ENCODE measurements around the gene NOP56. TPM values are rescaled to one million over a fixed set of nuclear protein-coding genes. Genes with fewer than 3 reads are reported as not detected.

Gene NOP56
- total and polyA plus RNA-seq, 2 donors (not counting 1 experiment from before 2014, with no cell fraction given): 212 to 247 TPM

- Mint-ChIP-seq H3K27ac (no peak overlapping the region), H3K27me3 (peaks cover 35% of the 10 kb centered on the region), H3K4me1 (no peaks in the 10 kb centered on the region), H3K9me3 (ENCODE audit: insufficient read depth) (no peaks in the 10 kb centered on the region), H3K4me3 (no peak overlapping the region)
- ChIA-PET CTCF (no interaction called here), POLR2A (no interaction called here)
- intact Hi-C loops (cut with micrococcal nuclease): no loop called here
- ATAC-seq (ENCODE audit: low read depth) (no peak), DNase-seq (no peak)
- no peaks in the 10 kb centered on the region for H3K79me2 ChIP-seq (ENCODE audit: control insufficient read depth, insufficient read depth, low read length)
- H4K20me1 ChIP-seq (ENCODE audit: control insufficient read depth, insufficient read depth, low read length, poor library complexity, severe bottlenecking): no peaks in the 10 kb centered on the region
- no peak overlapping the region for H3K4me3 ChIP-seq (ENCODE audit: control extremely low read depth in 1 of 5, extremely low read depth in 1 of 5, insufficient read depth in 1 of 5, low read depth in 2 of 5, low read length in 4 of 5)
- TF ChIP-seq EZH2 (IDR thresholded peaks at IDR 0.05; ENCODE audit: borderline replicate concordance, insufficient read depth, low read depth, low read length, poor library complexity, severe bottlenecking) (no peak), CTCF (IDR thresholded peaks at IDR 0.05) (no peak)
- no peaks in the 10 kb centered on the region for H3K36me3 ChIP-seq (replicated peaks in 1 of 2; ENCODE audit: control extremely low read depth in 1 of 2, control insufficient read depth in 1 of 2, extremely low read depth in 1 of 2, insufficient read depth in 2 of 2, low read length in 1 of 2)
- H3K9ac ChIP-seq (ENCODE audit: low read length): no peak overlapping the region
- H2AFZ ChIP-seq (ENCODE audit: insufficient read depth, low read depth, low read length, poor library complexity, severe bottlenecking): no peak overlapping the region
- WGBS (ENCODE audit: insufficient coverage): 95% methylated on average over 12 of the region's 14 CpGs
- H3K27ac ChIP-seq (ENCODE audit: low read length in 2 of 2): no peak overlapping the region
- H3K27me3 ChIP-seq (replicated peaks in 1 of 4; ENCODE audit: control extremely low read depth in 1 of 4, control insufficient read depth in 3 of 4, insufficient read depth in 4 of 4, low read length in 3 of 4): peaks cover 0 to 8% (median 2%) of the 10 kb centered on the region in 4 experiments
- H3K4me1 ChIP-seq (ENCODE audit: control insufficient read depth in 2 of 2, insufficient read depth in 2 of 2, low read length in 2 of 2): no peaks in the 10 kb centered on the region
- no peaks in the 10 kb centered on the region for H3K9me3 ChIP-seq (ENCODE audit: control extremely low read depth in 1 of 3, control insufficient read depth in 2 of 3, insufficient read depth in 1 of 3, low read length in 2 of 3)
- H3K4me2 ChIP-seq (replicated peaks; ENCODE audit: low read depth, low read length, poor library complexity, severe bottlenecking): no peak overlapping the region
Observed at GRCh38 chr20:2705931-2706645, 53.7 kb downstream of the NOP56 start.

- no peak overlapping the region for H3K9ac ChIP-seq (ENCODE audit: low read length)
- H3K36me3 ChIP-seq (replicated peaks in 1 of 2; ENCODE audit: control extremely low read depth in 1 of 2, control insufficient read depth in 1 of 2, extremely low read depth in 1 of 2, insufficient read depth in 2 of 2, low read length in 1 of 2): no peaks in the 10 kb centered on the region
- no peak for DNase-seq
- Mint-ChIP-seq H3K4me1 (no peaks in the 10 kb centered on the region), H3K4me3 (no peak overlapping the region), H3K9me3 (ENCODE audit: insufficient read depth) (no peaks in the 10 kb centered on the region), H3K27me3 (peaks cover 30% of the 10 kb centered on the region), H3K27ac (no peak overlapping the region)
- POLR2A ChIA-PET: no interaction called here
- peaks cover 0 to 6% (median 2%) of the 10 kb centered on the region in 4 experiments for H3K27me3 ChIP-seq (replicated peaks in 1 of 4; ENCODE audit: control extremely low read depth in 1 of 4, control insufficient read depth in 3 of 4, insufficient read depth in 4 of 4, low read length in 3 of 4)
- WGBS (ENCODE audit: insufficient coverage): 33% methylated on average over 6 of the region's 6 CpGs
- H3K79me2 ChIP-seq (ENCODE audit: control insufficient read depth, insufficient read depth, low read length): no peaks in the 10 kb centered on the region
- no peak overlapping the region for H3K4me3 ChIP-seq (ENCODE audit: control extremely low read depth in 1 of 5, extremely low read depth in 1 of 5, insufficient read depth in 1 of 5, low read depth in 2 of 5, low read length in 4 of 5)
- no peak for ATAC-seq (ENCODE audit: low read depth)
- CTCF ChIA-PET: no interaction called here
- no peaks in the 10 kb centered on the region for H4K20me1 ChIP-seq (ENCODE audit: control insufficient read depth, insufficient read depth, low read length, poor library complexity, severe bottlenecking)
- no peaks in the 10 kb centered on the region for H3K4me1 ChIP-seq (ENCODE audit: control insufficient read depth in 2 of 2, insufficient read depth in 2 of 2, low read length in 2 of 2)
- H3K4me2 ChIP-seq (replicated peaks; ENCODE audit: low read depth, low read length, poor library complexity, severe bottlenecking): no peak overlapping the region
- H3K9me3 ChIP-seq (ENCODE audit: control extremely low read depth in 1 of 3, control insufficient read depth in 2 of 3, insufficient read depth in 1 of 3, low read length in 2 of 3): no peaks in the 10 kb centered on the region
- no peak overlapping the region for H2AFZ ChIP-seq (ENCODE audit: insufficient read depth, low read depth, low read length, poor library complexity, severe bottlenecking)
- TF ChIP-seq CTCF (IDR thresholded peaks at IDR 0.05) (no peak), EZH2 (IDR thresholded peaks at IDR 0.05; ENCODE audit: borderline replicate concordance, insufficient read depth, low read depth, low read length, poor library complexity, severe bottlenecking) (no peak)
- intact Hi-C loops (cut with micrococcal nuclease): no loop called here
- H3K27ac ChIP-seq (ENCODE audit: low read length in 2 of 2): no peak overlapping the region
Observed at GRCh38 chr20:2706688-2707352, 54.4 kb downstream of the NOP56 start.

Data from B cell (primary cell).